PFSK-1 (cell line): ENCODE results near the gene FUS.

ENCODE experiments used
- FOXP2 ChIP-seq: optimal IDR thresholded peaks from 2 replicates; pipeline ENCODE3; 2011; ENCODE audit warnings: borderline replicate concordance, control low read depth, inconsistent platforms; ENCODE audit not compliant: insufficient read depth; ENCODE audit errors: extremely low read length, extremely low read depth
- POLR2AphosphoS5 ChIP-seq: IDR thresholded peaks from 2 replicates; pipeline ENCODE4 v1.6.1; 2012; ENCODE audit warnings: low read depth, mild to moderate bottlenecking, control low read depth, low read length, moderate library complexity
- REST ChIP-seq, 2 experiments: IDR thresholded peaks; 2 replicates each; pipeline versions ENCODE4 v1.6.1 to v1.8.0; 2011 to 2012; ENCODE audit warnings: low read depth in 2 of 2, low read length in 2 of 2, control low read depth in 1 of 2, inconsistent platforms in 1 of 2, mild to moderate bottlenecking in 1 of 2, moderate library complexity in 1 of 2; ENCODE audit not compliant: insufficient read depth in 1 of 2
- SIN3A ChIP-seq: IDR thresholded peaks from 2 replicates; pipeline ENCODE4 v1.6.1; 2012; ENCODE audit warnings: mild to moderate bottlenecking, low read length, moderate library complexity, borderline replicate concordance; ENCODE audit not compliant: insufficient read depth
- TAF1 ChIP-seq: IDR thresholded peaks from 2 replicates; pipeline ENCODE4 v1.6.1; 2012; ENCODE audit warnings: low read length, control low read depth, borderline replicate concordance; ENCODE audit not compliant: insufficient read depth

FUS gene

GRCh38 chr16:31186176-31186575 lies 6.2 kb downstream of the FUS start:
- TF ChIP-seq REST (IDR thresholded peaks at IDR 0.05; ENCODE audit: insufficient read depth in 1 of 2, low read depth in 2 of 2, low read length in 2 of 2) (no peak), TAF1 (no peak), POLR2AphosphoS5 (no peak), FOXP2 (no peak), SIN3A (no peak)

- TF ChIP-seq FOXP2 = no peak
- peak; percentile 12; the same call in 1 of the 2 replicates for TF ChIP-seq POLR2AphosphoS5
- TF ChIP-seq SIN3A = no peak
- TF ChIP-seq REST (IDR thresholded peaks at IDR 0.05; ENCODE audit: insufficient read depth in 1 of 2, low read depth in 2 of 2, low read length in 2 of 2) = no peak
These were observed 7.2 kb downstream of the FUS start for GRCh38 chr16:31186930-31187807.

GRCh38 chr16:31187808-31188189 lies 7.9 kb downstream of the FUS start:
- TF ChIP-seq POLR2AphosphoS5 (peak; percentile 9; the same call in 1 of the 2 replicates), REST (IDR thresholded peaks at IDR 0.05; ENCODE audit: insufficient read depth in 1 of 2, low read depth in 2 of 2, low read length in 2 of 2) (no peak)

GRCh38 chr16:31188450-31189411 lies 8.8 kb downstream of the FUS start:
- no peak for TF ChIP-seq REST (IDR thresholded peaks at IDR 0.05; ENCODE audit: insufficient read depth in 1 of 2, low read depth in 2 of 2, low read length in 2 of 2)
- no peak for TF ChIP-seq SIN3A
- TF ChIP-seq POLR2AphosphoS5 = no peak
- TF ChIP-seq TAF1 = no peak
- no peak for TF ChIP-seq FOXP2
